HG02943 (cell line): ENCODE results near the gene AP5M1.
"Not testable (repeated sequence)": the region's sequence is repeated elsewhere in the genome, so short reads cannot be mapped to it uniquely, and the experiment has no call there.

ENCODE experiments used
- ATAC-seq: cut with Tn5 transposase; IDR thresholded peaks from one replicate; pipeline ENCODE4 v1.9.1; 2021; ENCODE audit warnings: mild to moderate bottlenecking, low read depth, moderate library complexity; ENCODE audit not compliant: unreplicated experiment

The AP5M1 gene

GRCh38 chr14:57268161-57269069, at the start of gene AP5M1, which contains the start of gene EXOC5:
TSS of gene AP5M1 (plus strand) at chr14:57268971. CDS start at chr14:57269315, 344 bp downstream.
TSS of gene EXOC5 (minus strand) at chr14:57268905. CDS start at chr14:57268648, 257 bp downstream.
- ATAC-seq, result peak; percentile 88

GRCh38 chr14:57221931-57222330, 46.8 kb upstream of the AP5M1 start:
- ATAC-seq, result no peak

GRCh38 chr14:57227083-57227482, 41.7 kb upstream of the AP5M1 start:
- no peak for ATAC-seq

DNA sequence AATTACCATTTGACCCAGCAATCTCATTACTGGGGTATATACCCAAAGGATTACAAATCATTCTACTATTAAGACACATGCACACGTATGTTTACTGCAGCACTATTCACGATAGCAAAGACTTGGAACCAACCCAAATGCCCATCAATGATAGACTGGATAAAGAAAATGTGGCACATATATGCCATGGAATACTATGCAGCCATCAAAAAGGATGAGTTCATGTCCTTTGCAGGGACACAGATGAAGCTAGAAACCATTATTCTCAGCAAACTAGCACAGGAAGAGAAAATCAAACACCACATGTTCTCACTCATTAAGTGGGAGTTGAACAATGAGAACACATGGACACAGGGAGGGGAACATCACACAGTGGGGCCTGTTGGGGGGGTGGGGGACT, 40.5 kb upstream of the AP5M1 start:
- not testable (repeated sequence) for ATAC-seq

- ATAC-seq, result no peak
These were observed 36.8 kb upstream of the AP5M1 start for GRCh38 chr14:57232006-57232405.

- not testable (repeated sequence) for ATAC-seq
These were observed 28.7 kb upstream of the AP5M1 start for GRCh38 chr14:57240115-57240514.

GRCh38 chr14:57243320-57243719, 25.5 kb upstream of the AP5M1 start:
- ATAC-seq, result no peak

- no peak for ATAC-seq
These were observed 24.7 kb upstream of the AP5M1 start for GRCh38 chr14:57244106-57244505.

GRCh38 chr14:57245941-57246340, 22.8 kb upstream of the AP5M1 start:
- no peak for ATAC-seq

DNA sequence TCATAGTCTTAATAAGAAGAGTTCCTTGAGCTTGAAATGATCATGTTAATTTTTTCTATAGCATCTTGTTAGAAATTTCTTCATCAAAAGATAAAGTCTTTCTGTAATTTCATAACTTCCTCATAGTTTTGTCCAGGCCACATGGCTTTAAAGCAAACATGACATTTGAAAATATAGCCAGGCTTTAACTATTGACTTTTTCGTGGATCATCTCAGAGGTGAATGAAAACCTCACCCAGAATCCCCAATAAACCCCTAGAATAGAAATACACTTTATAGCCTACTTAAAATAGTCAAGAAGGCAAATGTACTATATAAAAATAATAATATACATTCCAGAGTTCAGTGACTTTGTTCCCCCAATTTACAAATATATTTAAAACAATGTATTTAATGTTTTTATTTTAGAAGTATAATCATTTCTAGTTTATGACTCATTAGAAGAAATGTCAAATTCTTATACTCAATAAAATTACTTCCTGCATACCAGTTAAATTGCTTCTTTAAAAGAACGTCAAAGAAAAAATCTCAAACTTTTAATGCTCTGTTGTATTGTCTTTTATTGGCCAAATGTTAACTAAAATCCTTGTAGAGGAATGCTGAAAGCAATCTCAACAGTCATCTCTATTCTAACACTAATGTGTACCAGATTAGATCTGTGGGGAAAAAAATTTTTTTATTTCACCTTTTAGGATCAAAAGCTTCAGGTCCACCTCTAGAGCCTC, 21.7 kb upstream of the AP5M1 start:
- no peak for ATAC-seq

- ATAC-seq, result no peak
These were observed 13.9 kb upstream of the AP5M1 start for GRCh38 chr14:57254884-57255283.

DNA sequence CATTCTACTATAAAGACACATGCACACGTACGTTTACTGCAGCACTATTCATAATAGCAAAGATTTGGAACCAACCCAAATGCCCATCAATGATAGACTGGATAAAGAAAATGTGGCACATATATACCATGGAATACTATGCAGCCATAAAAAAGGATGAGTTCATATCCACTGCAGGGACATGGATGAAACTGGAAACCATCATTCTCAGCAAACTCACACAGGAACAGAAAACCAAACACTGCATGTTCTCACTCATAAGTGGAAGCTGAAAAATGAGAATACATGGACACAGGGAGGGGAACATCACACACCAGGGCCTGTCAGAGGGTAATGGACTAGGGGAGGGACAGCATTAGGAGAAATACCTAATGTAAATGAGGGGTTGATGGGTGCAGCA, 10.6 kb upstream of the AP5M1 start:
- ATAC-seq, result not testable (repeated sequence)

DNA sequence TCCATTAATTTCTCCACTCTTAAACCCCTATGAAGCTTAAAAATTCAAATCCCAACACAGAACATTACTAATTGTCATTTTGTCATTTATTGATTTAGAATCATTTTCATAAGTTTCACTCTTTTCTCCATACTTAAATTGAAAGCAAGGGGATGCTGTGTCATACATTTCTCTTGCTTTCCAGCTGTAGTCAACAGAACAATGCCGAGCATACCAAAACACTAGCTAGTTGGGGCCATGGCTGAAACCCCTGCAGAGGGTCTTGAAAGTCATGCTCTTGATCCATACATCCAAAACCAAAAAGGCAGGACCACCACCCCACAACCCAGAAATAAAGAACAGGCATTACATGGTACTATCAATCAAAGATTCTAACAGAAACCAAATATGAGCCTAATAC, 9.1 kb upstream of the AP5M1 start:
- ATAC-seq, result no peak

DNA sequence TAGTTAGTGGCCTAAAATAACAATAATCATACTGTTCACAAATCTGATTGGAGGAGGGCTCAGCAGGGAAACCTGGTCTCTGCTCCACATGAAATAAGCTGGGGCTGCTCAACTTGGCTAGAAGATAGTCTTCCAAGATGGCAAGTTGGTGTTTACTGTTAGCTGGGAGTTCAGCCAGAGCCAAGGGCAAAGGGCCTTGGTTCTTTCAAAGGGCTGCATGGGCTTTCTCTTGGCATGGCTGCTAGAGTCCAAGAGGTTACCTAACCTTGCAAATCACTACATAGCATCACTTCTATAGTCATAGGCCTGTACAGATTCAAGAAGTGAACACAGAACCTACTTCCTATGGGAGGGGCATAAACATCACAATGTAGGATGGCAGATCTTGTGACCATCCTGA, 7.2 kb upstream of the AP5M1 start:
- no peak for ATAC-seq

DNA sequence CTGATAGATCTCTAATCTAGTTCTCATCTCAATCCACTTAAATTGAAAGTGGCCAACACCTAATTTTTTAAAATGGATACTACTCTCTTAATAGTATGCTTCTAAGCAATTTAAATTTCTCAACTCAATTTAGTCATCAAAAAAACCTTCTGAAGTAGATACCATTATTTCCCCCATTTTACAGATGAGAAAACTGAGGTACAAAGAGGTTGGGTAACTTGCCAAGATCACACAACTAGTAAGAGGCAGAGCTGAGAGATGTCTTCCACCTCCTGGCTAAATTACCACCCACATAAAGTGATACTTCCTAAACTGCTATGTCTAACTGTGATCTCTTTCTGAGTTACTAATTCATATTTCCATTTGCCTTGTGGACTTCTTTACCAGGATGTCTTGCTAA, 6.7 kb upstream of the AP5M1 start:
- ATAC-seq, result no peak

DNA sequence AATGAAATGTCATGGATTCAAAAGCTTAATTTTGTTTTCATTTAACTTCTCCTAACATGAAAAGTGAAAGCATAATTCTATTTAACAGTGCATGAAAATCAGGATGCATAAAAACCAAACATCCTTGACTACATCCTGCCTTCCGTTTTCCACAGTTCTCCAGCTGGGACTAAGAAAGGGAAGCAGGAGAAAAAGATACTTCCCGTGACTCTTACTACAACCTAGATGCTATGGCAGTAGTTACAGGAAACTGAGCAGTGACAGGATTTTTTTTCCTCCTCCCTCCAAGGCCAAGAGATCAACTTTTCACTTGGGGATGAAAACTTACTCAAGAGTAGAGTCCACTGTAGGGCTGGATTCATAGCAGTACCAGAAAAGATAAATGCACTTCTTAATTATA, 2.7 kb upstream of the AP5M1 start:
- no peak for ATAC-seq

DNA sequence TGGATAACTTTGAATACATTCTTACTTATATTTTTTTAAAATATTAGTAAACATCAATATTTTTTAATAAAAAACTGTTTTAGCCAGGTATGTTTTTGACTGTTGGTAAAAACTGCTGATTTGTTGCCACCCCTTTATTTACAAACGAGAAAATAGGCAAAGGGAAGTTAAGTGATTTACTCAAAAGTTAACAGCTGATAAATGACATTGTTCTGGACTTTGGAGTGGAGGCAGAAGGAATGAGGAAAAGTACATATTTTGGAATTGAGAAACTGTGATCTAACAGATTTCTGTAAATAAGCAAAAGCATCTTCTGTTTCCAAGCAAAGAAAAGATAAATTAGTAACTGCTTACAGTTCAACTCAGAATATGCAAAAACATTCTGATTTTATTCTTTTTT, 4.5 kb downstream of the AP5M1 start:
- ATAC-seq, result no peak

GRCh38 chr14:57274551-57274950, 5.8 kb downstream of the AP5M1 start:
- no peak for ATAC-seq

- no peak for ATAC-seq
These were observed 6.4 kb downstream of the AP5M1 start for GRCh38 chr14:57275023-57275664.

GRCh38 chr14:57277062-57277461, 8.3 kb downstream of the AP5M1 start:
- ATAC-seq, result no peak

DNA sequence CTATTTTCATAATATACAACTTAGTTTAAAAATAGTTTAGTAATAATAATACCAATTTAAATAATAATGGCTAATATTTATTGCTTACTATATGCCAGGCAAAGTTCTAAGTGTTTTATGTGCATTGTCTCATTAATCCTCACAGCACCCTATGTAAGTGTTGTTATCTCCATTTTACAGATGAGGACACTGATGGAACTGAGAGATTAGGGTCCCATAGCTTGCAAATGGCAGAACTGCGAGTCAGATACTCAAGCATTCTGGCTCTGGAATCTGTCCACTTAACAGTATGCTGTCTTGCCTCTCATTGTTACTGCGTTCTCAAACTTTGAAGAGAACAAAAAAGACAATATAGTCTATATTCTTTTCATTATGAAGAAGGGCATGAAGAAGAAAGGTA, 19.0 kb downstream of the AP5M1 start:
- no peak for ATAC-seq
